ENCODE measurements around the gene ASB11. TPM values are rescaled to one million over a fixed set of nuclear protein-coding genes. Genes with fewer than 3 reads are reported as not detected.

The ASB11 gene, protein sequence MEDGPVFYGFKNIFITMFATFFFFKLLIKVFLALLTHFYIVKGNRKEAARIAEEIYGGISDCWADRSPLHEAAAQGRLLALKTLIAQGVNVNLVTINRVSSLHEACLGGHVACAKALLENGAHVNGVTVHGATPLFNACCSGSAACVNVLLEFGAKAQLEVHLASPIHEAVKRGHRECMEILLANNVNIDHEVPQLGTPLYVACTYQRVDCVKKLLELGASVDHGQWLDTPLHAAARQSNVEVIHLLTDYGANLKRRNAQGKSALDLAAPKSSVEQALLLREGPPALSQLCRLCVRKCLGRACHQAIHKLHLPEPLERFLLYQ
- total RNA-seq = not detected in 2 replicates

GRCh38 chrX:15315509-15315908 is at the start of gene ASB11:
ASB11 (minus strand) TSS chrX:15315640; CDS start chrX:15315605, 35 bp downstream.
- TF ChIP-seq, protein P1, sequence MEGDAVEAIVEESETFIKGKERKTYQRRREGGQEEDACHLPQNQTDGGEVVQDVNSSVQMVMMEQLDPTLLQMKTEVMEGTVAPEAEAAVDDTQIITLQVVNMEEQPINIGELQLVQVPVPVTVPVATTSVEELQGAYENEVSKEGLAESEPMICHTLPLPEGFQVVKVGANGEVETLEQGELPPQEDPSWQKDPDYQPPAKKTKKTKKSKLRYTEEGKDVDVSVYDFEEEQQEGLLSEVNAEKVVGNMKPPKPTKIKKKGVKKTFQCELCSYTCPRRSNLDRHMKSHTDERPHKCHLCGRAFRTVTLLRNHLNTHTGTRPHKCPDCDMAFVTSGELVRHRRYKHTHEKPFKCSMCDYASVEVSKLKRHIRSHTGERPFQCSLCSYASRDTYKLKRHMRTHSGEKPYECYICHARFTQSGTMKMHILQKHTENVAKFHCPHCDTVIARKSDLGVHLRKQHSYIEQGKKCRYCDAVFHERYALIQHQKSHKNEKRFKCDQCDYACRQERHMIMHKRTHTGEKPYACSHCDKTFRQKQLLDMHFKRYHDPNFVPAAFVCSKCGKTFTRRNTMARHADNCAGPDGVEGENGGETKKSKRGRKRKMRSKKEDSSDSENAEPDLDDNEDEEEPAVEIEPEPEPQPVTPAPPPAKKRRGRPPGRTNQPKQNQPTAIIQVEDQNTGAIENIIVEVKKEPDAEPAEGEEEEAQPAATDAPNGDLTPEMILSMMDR (conservative IDR thresholded peaks at IDR 0.05; ENCODE audit: low read depth, low read length) = no peak
- no peak for DNase-seq (ENCODE audit: low read depth)
- no peak within 1 kb of the TSS for H3K4me3 ChIP-seq (ENCODE audit: low read depth, low read length)

DNA sequence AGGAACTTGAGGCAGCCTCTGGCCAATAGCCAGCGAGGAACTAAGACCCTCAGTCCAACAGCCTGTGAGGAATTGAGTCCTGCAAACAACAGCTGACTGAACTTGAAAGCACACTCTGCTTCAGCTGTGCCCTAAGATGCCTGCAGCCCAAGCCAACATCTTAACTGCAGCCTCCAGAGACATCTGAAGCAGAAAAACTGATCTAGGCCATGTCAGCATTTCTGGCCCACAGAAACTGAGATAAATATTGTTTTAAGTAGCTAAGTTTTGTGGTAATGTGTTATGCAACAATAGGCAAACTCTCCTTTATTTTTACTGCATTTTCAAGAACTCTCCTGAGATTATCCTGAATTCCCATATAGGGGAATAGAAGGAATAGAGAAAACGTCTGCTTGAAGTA is 44.3 kb upstream of the ASB11 start:
- no peak for DNase-seq (ENCODE audit: low read depth)
- no peak overlapping the region for H3K4me3 ChIP-seq (ENCODE audit: low read depth, low read length)
- TF ChIP-seq, protein P1 (conservative IDR thresholded peaks at IDR 0.05; ENCODE audit: low read depth, low read length) = no peak

DNA sequence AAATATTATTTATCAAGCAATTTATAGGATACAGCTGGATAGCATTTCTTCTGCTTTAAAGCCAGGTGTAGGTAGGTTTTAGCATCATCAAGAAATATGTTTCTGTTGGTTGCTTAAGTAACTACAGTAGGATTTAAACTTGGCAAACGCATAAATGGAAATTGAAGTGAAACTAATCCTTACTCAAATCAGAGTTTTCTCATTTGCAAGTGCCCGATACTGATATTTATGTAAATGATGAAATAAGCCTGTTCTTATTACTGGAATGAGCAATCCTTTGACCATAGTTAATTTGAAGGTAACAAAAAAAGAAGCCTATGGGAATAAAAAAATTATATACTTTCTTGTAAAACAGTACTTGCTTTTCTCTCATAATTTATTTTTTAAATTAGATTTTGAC is 43.1 kb upstream of the ASB11 start:
- TF ChIP-seq, protein P1 (conservative IDR thresholded peaks at IDR 0.05; ENCODE audit: low read depth, low read length) = no peak
- no peak overlapping the region for H3K4me3 ChIP-seq (ENCODE audit: low read depth, low read length)
- no peak for DNase-seq (ENCODE audit: low read depth)

- TF ChIP-seq, protein P1 (conservative IDR thresholded peaks at IDR 0.05; ENCODE audit: low read depth, low read length) = no peak
- no peak overlapping the region for H3K4me3 ChIP-seq (ENCODE audit: low read depth, low read length)
- no peak for DNase-seq (ENCODE audit: low read depth)
These were observed 41.0 kb upstream of the ASB11 start for GRCh38 chrX:15356444-15356843.

- TF ChIP-seq, protein P1 (conservative IDR thresholded peaks at IDR 0.05; ENCODE audit: low read depth, low read length) = no peak
- no peak for DNase-seq (ENCODE audit: low read depth)
- H3K4me3 ChIP-seq (ENCODE audit: low read depth, low read length) = no peak overlapping the region
These were observed 35.0 kb upstream of the ASB11 start for GRCh38 chrX:15350329-15350996.

DNA sequence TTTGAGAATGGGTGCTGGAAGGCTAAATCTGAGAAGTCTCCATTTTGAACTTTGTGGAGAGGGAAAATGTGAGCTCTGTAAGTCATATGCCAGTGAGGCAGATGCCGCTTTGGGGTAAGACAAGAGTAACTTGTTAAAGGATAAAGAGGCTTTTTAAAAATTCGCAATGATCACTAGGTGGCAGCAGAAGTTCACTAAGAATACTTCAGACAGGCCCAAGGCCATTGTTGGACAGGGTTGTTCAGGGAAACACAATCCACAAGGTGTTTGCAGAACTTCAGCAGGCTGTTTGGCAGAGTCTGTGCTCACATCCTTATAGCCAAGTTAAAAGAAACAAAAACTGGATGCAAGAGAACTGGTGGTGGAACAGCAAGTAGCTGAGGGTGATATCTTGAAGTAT is 33.6 kb upstream of the ASB11 start:
- peak; percentile 10 for DNase-seq (ENCODE audit: low read depth)
- H3K4me3 ChIP-seq (ENCODE audit: low read depth, low read length) = no peak overlapping the region
- TF ChIP-seq, protein P1 (conservative IDR thresholded peaks at IDR 0.05; ENCODE audit: low read depth, low read length) = peak; percentile 57

Measured in epithelial cell of proximal tubule (primary cell).